ENCODE measurements around the gene ARNT2. TPM values are rescaled to one million over a fixed set of nuclear protein-coding genes. Genes with fewer than 3 reads are reported as not detected.
"Not testable (repeated sequence)": the region's sequence is repeated elsewhere in the genome, so short reads cannot be mapped to it uniquely, and the experiment has no call there.

Gene ARNT2
- total and polyA plus RNA-seq, 8 donors, result 0.58 to 27.4 (median 1.6) TPM

DNA sequence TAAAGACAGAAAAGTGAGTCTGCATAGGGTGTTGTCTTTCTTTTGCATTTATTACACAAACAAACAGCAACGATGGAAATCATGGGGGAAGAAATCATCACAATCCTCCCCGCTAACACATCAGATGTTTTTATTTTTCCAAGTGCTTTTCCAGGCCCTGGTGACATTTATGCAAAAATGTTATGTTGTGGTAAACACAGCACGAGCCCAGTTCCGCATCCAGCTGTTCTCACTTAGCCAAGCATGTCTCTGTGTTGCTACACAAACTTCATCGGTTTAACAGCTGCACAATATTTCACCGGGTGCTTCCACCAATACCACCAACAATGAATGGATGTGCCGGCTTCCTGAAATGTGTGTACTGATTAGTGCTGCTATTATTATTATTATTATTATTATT is 237.2 kb downstream of the ARNT2 start:
- no peak overlapping the region for H3K27ac ChIP-seq
- no peak for DNase-seq
- no peak overlapping the region for H3K4me3 ChIP-seq
- H3K27me3 ChIP-seq, result no peaks in the 10 kb centered on the region
- peaks cover 0 to 10% (median 5%) of the 10 kb centered on the region in 4 donors for H3K9me3 ChIP-seq
- no peaks in the 10 kb centered on the region for H3K36me3 ChIP-seq
- TF ChIP-seq, protein P1, sequence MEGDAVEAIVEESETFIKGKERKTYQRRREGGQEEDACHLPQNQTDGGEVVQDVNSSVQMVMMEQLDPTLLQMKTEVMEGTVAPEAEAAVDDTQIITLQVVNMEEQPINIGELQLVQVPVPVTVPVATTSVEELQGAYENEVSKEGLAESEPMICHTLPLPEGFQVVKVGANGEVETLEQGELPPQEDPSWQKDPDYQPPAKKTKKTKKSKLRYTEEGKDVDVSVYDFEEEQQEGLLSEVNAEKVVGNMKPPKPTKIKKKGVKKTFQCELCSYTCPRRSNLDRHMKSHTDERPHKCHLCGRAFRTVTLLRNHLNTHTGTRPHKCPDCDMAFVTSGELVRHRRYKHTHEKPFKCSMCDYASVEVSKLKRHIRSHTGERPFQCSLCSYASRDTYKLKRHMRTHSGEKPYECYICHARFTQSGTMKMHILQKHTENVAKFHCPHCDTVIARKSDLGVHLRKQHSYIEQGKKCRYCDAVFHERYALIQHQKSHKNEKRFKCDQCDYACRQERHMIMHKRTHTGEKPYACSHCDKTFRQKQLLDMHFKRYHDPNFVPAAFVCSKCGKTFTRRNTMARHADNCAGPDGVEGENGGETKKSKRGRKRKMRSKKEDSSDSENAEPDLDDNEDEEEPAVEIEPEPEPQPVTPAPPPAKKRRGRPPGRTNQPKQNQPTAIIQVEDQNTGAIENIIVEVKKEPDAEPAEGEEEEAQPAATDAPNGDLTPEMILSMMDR (IDR thresholded peaks at IDR 0.05), result no peak
- TF ChIP-seq POLR2A (IDR thresholded peaks at IDR 0.05), result no peak
- peak in 1 of 3 donors; percentile 20 for TF ChIP-seq POLR2AphosphoS5 (IDR thresholded peaks at IDR 0.05)
- intact Hi-C loops (cut with DNase I; ENCODE audit: low total_unique reads), result no loop called here
- 76 to 87% (median 80%) methylated on average over 7 of the region's 7 CpGs for WGBS, 5 donors
- H3K4me1 ChIP-seq, result peaks cover 0 to 3% (median 0%) of the 10 kb centered on the region in 4 donors

DNA sequence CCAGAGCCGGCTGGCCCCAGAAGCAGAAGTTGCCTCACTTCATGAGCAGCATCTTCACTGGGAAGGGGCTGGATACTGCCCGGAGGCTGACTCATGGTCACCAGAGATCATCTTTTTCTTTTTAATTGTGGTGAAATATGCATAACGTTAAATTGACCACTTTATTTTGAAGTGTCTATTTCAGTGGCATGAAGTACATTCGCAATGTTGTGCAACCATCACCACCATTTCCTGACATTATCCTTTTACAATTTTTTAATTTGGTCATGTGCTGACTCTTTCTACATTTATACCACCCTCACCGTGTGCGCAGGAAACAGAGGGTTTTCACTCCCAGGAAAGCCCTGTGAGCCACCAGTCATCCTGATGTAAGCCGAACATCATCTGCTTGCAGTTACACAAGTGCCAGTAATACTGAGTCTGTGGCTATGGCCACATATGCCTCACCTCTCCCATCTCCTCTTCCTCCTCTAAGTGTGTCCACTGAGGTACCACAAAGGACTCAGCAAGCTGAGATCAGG is 239.3 kb downstream of the ARNT2 start:
- H3K36me3 ChIP-seq, result no peaks in the 10 kb centered on the region
- TF ChIP-seq, protein P1 (IDR thresholded peaks at IDR 0.05), result no peak
- TF ChIP-seq POLR2AphosphoS5 (IDR thresholded peaks at IDR 0.05), result no peak
- no peak for TF ChIP-seq EP300 (IDR thresholded peaks at IDR 0.05)
- TF ChIP-seq POLR2A (IDR thresholded peaks at IDR 0.05), result no peak
- intact Hi-C loops (cut with DNase I; ENCODE audit: low total_unique reads), result no loop called here
- peaks cover 0 to 22% (median 9%) of the 10 kb centered on the region in 4 donors for H3K9me3 ChIP-seq
- no peak overlapping the region for H3K27ac ChIP-seq
- no peaks in the 10 kb centered on the region for H3K4me1 ChIP-seq
- H3K4me3 ChIP-seq, result no peak overlapping the region
- H3K27me3 ChIP-seq, result no peaks in the 10 kb centered on the region
- 65 to 75% (median 71%) methylated on average over 7 of the region's 7 CpGs for WGBS, 5 donors
- DNase-seq, result no peak

GRCh38 chr15:80645494-80646065 is 241.4 kb downstream of the ARNT2 start:
- TF ChIP-seq, protein P1 (IDR thresholded peaks at IDR 0.05), result no peak
- no peak for TF ChIP-seq EP300 (IDR thresholded peaks at IDR 0.05)
- no peak for TF ChIP-seq POLR2A (IDR thresholded peaks at IDR 0.05)
- no peak for TF ChIP-seq POLR2AphosphoS5 (IDR thresholded peaks at IDR 0.05)
- Histone ChIP-seq H3K27me3 (no peaks in the 10 kb centered on the region), H3K4me1 (no peaks in the 10 kb centered on the region), H3K36me3 (no peaks in the 10 kb centered on the region), H3K27ac (no peak overlapping the region), H3K4me3 (no peak overlapping the region), H3K9me3 (peaks cover 0 to 20% (median 8%) of the 10 kb centered on the region in 4 donors)
- no peak for DNase-seq
- WGBS, 5 donors, result 57 to 72% (median 61%) methylated on average over 4 of the region's 4 CpGs
- intact Hi-C loops (cut with DNase I; ENCODE audit: low total_unique reads), result no loop called here

- H3K27me3 ChIP-seq; H3K36me3 ChIP-seq; H3K4me3 ChIP-seq; DNase-seq; intact Hi-C loops (cut with DNase I; ENCODE audit: low total_unique reads); H3K4me1 ChIP-seq; H3K27ac ChIP-seq: not testable (repeated sequence)
- WGBS, 5 donors, result 97 to 100% (median 98%) methylated on average over 23 to 30 of the region's 30 CpGs
- H3K9me3 ChIP-seq, result peaks cover 1 to 25% (median 19%) of the 10 kb centered on the region in 4 donors
Observed at GRCh38 chr15:80647424-80647823, 243.2 kb downstream of the ARNT2 start.

Other genes starting within 250 kb of the ARNT2 start
- 1 to 10 TPM in 2 of 5 donors, under 1 TPM in 3; 0.29 to 4.3 (median 0.73) TPM for gene CTXND1, start 152.2 kb upstream of the ARNT2 start, total RNA-seq
- gene CTXND1, start 152.2 kb upstream of the ARNT2 start, polyA plus RNA-seq, result 1 to 10 TPM in 2 of 3 donors, under 1 TPM in 1; 0.93 to 3.8 (median 1.9) TPM